HEK293 (cell line): ENCODE measurements around the gene SLC22A3.

ENCODE experiments used
- CTCF ChIP-seq: fragments of 450-650 bp; formaldehyde crosslinking; IDR thresholded peaks from 2 replicates; pipeline ENCODE4 v1.5.1; 2016; ENCODE audit warnings: missing biosample characterization, missing genetic modification characterization
- SP2 ChIP-seq: fragments of 450-650 bp; formaldehyde crosslinking; IDR thresholded peaks from 2 replicates; pipeline ENCODE4 v1.5.1; 2016; ENCODE audit warnings: missing biosample characterization, missing genetic modification characterization
- ZBTB20 ChIP-seq: fragments of 450-650 bp; formaldehyde crosslinking; IDR thresholded peaks from 2 replicates; pipeline ENCODE4 v1.5.1; 2016; ENCODE audit warnings: missing biosample characterization, missing genetic modification characterization
- ZNF112 ChIP-seq: fragments of 450-650 bp; formaldehyde crosslinking; IDR thresholded peaks from 2 replicates; pipeline ENCODE4 v1.5.0; 2017; ENCODE audit warnings: missing biosample characterization, missing genetic modification characterization
- ZNF274 ChIP-seq, 2 experiments: fragments of 200-500 bp in 1 of 2; fragments of 450-650 bp in 1 of 2; sonication (Bioruptor generic) in 1 of 2; formaldehyde crosslinking in 1 of 2; IDR thresholded peaks; 2 replicates each; pipeline versions ENCODE4 v1.5.1 to v1.6.1; 2014 to 2016; ENCODE audit warnings: borderline replicate concordance in 1 of 2, inconsistent platforms in 1 of 2, low read length in 1 of 2, missing biosample characterization in 1 of 2, missing genetic modification characterization in 1 of 2
- ZNF335 ChIP-seq: fragments of 450-650 bp; formaldehyde crosslinking; conservative IDR thresholded peaks from 2 replicates; pipeline ENCODE4 v1.5.1; 2016; ENCODE audit warnings: missing biosample characterization, missing genetic modification characterization
- ZNF530 ChIP-seq: fragments of 450-650 bp; formaldehyde crosslinking; IDR thresholded peaks from 2 replicates; pipeline ENCODE4 v1.5.1; 2016; ENCODE audit warnings: low read depth, missing biosample characterization, missing genetic modification characterization
- ZNF558 ChIP-seq: fragments of 450-650 bp; formaldehyde crosslinking; IDR thresholded peaks from 2 replicates; pipeline ENCODE4 v1.5.1; 2016; ENCODE audit warnings: missing biosample characterization, missing genetic modification characterization
- TF ChIP-seq, protein P1 (sequence below): fragments of 450-650 bp; formaldehyde crosslinking; IDR thresholded peaks from 2 replicates; pipeline ENCODE4 v1.5.1; 2017; ENCODE audit warnings: missing biosample characterization, missing genetic modification characterization

DNA sequence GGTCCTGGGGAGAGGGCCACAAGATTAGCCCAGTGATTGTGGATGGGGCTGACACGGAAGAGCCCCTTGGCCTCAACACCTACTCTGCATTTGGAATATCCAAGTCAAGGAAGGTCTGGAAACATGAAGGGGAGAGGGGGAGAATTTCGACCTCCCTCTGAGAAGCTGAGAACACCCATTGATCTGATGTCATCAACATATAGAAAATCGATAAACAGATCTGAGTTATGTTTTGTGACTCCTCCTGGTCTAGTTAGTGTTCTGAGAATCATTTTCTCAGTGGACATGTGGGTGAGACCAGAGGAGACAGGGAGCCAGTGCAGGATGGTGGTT lies 108.0 kb downstream of the SLC22A3 start:
- TF ChIP-seq ZBTB20 (tag by site-specific recombination): no peak
- TF ChIP-seq ZNF558 (tag by site-specific recombination): no peak
- no peak for TF ChIP-seq ZNF335
- TF ChIP-seq ZNF112 (tag by site-specific recombination): no peak
- no peak for TF ChIP-seq CTCF
- TF ChIP-seq SP2 (tag by site-specific recombination): no peak
- TF ChIP-seq, protein P1, sequence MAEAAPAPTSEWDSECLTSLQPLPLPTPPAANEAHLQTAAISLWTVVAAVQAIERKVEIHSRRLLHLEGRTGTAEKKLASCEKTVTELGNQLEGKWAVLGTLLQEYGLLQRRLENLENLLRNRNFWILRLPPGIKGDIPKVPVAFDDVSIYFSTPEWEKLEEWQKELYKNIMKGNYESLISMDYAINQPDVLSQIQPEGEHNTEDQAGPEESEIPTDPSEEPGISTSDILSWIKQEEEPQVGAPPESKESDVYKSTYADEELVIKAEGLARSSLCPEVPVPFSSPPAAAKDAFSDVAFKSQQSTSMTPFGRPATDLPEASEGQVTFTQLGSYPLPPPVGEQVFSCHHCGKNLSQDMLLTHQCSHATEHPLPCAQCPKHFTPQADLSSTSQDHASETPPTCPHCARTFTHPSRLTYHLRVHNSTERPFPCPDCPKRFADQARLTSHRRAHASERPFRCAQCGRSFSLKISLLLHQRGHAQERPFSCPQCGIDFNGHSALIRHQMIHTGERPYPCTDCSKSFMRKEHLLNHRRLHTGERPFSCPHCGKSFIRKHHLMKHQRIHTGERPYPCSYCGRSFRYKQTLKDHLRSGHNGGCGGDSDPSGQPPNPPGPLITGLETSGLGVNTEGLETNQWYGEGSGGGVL (tag by site-specific recombination): no peak
- no peak for TF ChIP-seq ZNF274 (IDR thresholded peaks at IDR 0.05; ENCODE audit: low read length)
- TF ChIP-seq ZNF274 (tag by site-specific recombination; IDR thresholded peaks at IDR 0.05; ENCODE audit: borderline replicate concordance): no peak
- no peak for TF ChIP-seq ZNF530 (tag by site-specific recombination)
